ENCODE measurements around the gene OSGIN1. TPM values are rescaled to one million over a fixed set of nuclear protein-coding genes. Genes with fewer than 3 reads are reported as not detected.

OSGIN1 gene
- total RNA-seq, 2 donors from 2014 or later, result 4.4 to 9.4 TPM

DNA sequence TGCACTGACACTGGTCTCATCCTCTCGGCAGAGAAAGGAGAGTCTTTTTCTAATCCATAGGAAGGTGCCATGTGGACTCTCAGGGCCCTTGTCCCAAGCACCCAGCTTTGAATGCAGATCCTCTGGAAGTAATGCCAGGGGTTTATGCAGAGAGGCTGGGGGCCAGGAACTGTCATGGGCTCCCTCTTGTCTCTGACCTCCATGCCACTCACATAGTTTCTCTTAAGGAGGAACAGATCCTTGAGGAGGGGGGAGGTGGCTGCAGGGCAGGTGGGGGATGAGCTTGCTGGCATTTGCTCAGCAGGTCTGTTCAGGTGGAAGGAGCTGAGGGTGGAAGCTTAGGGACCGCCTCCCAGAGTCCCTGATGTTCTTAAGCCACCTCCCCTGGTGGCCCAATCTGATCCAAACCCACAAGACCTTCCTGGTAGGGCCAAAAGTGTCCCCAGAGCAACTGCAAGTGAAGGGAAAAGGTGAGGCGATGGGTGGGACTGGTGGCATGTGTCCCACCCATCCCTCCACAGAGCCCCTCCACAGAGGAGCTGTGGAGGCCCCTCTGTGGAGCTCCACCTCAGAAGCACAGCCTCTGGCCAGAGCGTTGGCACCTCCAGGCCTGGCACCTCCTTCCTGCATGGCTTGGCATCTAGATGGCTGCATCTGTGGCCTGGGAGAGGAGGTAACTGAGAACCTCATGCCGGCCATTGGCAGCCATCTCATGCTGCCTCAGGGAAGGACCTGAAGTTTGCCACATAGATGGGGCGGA lies 24.2 kb downstream of the OSGIN1 start:
- DNase-seq (ENCODE audit: low spot score), result no peak
- H3K36me3 ChIP-seq, result no peaks in the 10 kb centered on the region
- no peak overlapping the region for H3K27ac ChIP-seq
- intact Hi-C loops (cut with DNase I), result no loop called here
- TF ChIP-seq, protein P1, sequence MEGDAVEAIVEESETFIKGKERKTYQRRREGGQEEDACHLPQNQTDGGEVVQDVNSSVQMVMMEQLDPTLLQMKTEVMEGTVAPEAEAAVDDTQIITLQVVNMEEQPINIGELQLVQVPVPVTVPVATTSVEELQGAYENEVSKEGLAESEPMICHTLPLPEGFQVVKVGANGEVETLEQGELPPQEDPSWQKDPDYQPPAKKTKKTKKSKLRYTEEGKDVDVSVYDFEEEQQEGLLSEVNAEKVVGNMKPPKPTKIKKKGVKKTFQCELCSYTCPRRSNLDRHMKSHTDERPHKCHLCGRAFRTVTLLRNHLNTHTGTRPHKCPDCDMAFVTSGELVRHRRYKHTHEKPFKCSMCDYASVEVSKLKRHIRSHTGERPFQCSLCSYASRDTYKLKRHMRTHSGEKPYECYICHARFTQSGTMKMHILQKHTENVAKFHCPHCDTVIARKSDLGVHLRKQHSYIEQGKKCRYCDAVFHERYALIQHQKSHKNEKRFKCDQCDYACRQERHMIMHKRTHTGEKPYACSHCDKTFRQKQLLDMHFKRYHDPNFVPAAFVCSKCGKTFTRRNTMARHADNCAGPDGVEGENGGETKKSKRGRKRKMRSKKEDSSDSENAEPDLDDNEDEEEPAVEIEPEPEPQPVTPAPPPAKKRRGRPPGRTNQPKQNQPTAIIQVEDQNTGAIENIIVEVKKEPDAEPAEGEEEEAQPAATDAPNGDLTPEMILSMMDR (IDR thresholded peaks at IDR 0.05), result no peak
- no peak for TF ChIP-seq POLR2AphosphoS5 (IDR thresholded peaks at IDR 0.05)
- no peak for TF ChIP-seq POLR2A (IDR thresholded peaks at IDR 0.05)
- H3K9me3 ChIP-seq, result no peaks in the 10 kb centered on the region
- H3K27me3 ChIP-seq (replicated peaks; ENCODE audit: insufficient read depth), result no peaks in the 10 kb centered on the region
- WGBS, result 96% methylated on average over 4 of the region's 6 CpGs
- no peak overlapping the region for H3K4me3 ChIP-seq
- H3K4me1 ChIP-seq (replicated peaks), result no peaks in the 10 kb centered on the region

DNA sequence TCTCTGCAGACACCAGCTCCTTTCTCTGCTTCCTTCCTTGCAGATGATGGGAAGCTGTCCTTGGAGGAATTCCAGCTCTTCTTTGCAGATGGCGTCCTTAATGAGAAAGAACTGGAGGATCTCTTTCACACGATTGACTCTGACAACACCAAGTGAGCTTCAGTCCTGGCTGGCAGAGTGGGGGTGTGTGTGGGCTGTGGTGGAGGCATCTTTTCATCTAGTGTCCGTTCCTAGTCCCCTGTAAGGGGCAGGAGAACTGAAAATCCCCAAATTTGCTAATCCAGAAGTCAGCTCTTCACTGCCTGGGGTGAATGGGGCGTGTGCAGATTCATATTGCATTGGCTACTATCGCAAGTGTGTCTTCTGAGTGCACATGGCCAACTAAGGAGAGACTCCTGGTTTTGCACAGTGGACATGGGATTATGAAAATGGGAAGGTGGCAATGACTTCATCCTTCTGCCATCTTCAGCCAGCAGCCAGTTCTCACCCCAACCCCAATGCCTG lies 25.4 kb downstream of the OSGIN1 start:
- no peaks in the 10 kb centered on the region for H3K4me1 ChIP-seq (replicated peaks)
- DNase-seq (ENCODE audit: low spot score), result no peak
- no peak overlapping the region for H3K27ac ChIP-seq
- 84% methylated on average over 5 of the region's 5 CpGs for WGBS
- intact Hi-C loops (cut with DNase I), result no loop called here
- H3K36me3 ChIP-seq, result no peaks in the 10 kb centered on the region
- TF ChIP-seq, protein P1 (IDR thresholded peaks at IDR 0.05), result no peak
- no peak for TF ChIP-seq POLR2AphosphoS5 (IDR thresholded peaks at IDR 0.05)
- TF ChIP-seq POLR2A (IDR thresholded peaks at IDR 0.05), result no peak
- H3K9me3 ChIP-seq, result no peaks in the 10 kb centered on the region
- no peak overlapping the region for H3K4me3 ChIP-seq
- no peaks in the 10 kb centered on the region for H3K27me3 ChIP-seq (replicated peaks; ENCODE audit: insufficient read depth)

DNA sequence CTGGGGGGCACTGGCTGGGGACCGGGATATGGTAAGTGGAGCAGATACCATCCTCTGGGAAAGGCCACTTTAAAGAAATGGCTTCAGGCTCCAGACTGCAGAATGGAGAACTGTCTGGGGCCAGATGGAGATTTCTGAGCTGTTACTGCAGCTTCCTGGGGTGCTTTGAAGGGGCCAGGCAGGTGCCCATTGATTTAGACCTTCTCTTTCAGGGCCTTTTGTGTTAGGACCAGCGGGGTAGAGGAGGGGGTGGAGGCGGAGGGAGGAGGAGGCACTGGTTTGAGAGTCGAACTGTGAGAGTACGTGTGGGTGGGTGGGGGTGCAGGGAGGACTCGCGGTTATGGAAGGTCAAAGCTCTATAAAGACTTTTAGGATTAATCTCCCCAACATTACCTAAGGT lies 26.4 kb downstream of the OSGIN1 start:
- TF ChIP-seq POLR2AphosphoS5 (IDR thresholded peaks at IDR 0.05) (no peak), POLR2A (IDR thresholded peaks at IDR 0.05) (no peak)
- TF ChIP-seq, protein P1 (IDR thresholded peaks at IDR 0.05), result no peak
- Histone ChIP-seq H3K36me3 (no peaks in the 10 kb centered on the region), H3K27ac (no peak overlapping the region), H3K4me3 (no peak overlapping the region), H3K9me3 (no peaks in the 10 kb centered on the region), H3K4me1 (replicated peaks) (no peaks in the 10 kb centered on the region), H3K27me3 (replicated peaks; ENCODE audit: insufficient read depth) (no peaks in the 10 kb centered on the region)
- DNase-seq (ENCODE audit: low spot score), result no peak
- 90% methylated on average over 7 of the region's 7 CpGs for WGBS
- intact Hi-C loops (cut with DNase I), result no loop called here

DNA sequence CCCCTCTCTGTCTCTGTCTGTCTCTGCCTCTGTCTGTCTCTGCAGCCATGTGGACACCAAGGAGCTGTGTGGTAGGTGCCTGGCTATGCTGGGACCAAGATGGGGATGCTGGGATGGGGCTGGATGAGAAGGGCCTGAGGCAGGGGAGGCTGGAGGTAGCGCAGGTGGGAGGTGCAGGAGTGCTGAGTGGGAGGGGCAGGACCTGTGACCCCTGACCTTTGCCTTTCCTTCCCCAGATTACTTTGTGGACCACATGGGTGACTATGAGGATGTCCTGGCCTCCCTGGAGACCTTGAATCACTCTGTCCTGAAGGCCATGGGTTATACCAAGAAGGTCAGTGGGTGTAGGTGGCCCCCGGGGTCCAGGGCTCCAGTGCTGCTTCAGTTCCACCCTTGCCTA lies 27.8 kb downstream of the OSGIN1 start:
- WGBS, result 94% methylated on average over 2 of the region's 2 CpGs
- no peaks in the 10 kb centered on the region for H3K9me3 ChIP-seq
- H3K36me3 ChIP-seq, result no peaks in the 10 kb centered on the region
- TF ChIP-seq POLR2AphosphoS5 (IDR thresholded peaks at IDR 0.05) (no peak), POLR2A (IDR thresholded peaks at IDR 0.05) (no peak)
- TF ChIP-seq, protein P1 (IDR thresholded peaks at IDR 0.05), result no peak
- DNase-seq (ENCODE audit: low spot score), result no peak
- intact Hi-C loops (cut with DNase I), result no loop called here
- no peaks in the 10 kb centered on the region for H3K27me3 ChIP-seq (replicated peaks; ENCODE audit: insufficient read depth)
- H3K4me1 ChIP-seq (replicated peaks), result no peaks in the 10 kb centered on the region
- no peak overlapping the region for H3K4me3 ChIP-seq
- no peak overlapping the region for H3K27ac ChIP-seq

DNA sequence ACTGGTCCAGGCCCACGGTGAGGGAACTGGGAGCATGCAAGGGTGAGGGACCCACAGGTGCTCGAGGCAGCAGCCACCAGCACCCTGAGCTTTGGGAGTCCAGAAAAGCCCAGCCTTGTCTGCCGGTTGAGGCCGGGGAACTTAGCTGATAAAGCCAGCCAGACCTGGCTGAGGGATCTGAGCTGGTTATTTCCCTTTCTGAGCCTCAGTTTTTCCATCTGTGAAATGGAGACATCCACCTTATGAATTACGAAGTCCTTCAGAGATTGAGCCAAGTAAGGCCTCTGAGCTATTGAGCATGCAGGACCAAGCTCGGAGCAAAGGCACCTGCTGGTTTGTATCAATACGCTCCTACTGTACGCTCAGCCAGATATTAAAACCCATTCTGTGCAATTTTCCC lies 28.8 kb downstream of the OSGIN1 start:
- Histone ChIP-seq H3K27ac (no peak overlapping the region), H3K4me1 (replicated peaks) (no peaks in the 10 kb centered on the region), H3K27me3 (replicated peaks; ENCODE audit: insufficient read depth) (no peaks in the 10 kb centered on the region), H3K36me3 (no peaks in the 10 kb centered on the region), H3K9me3 (no peaks in the 10 kb centered on the region), H3K4me3 (no peak overlapping the region)
- DNase-seq (ENCODE audit: low spot score), result no peak
- WGBS, result 97% methylated on average over 8 of the region's 8 CpGs
- TF ChIP-seq, protein P1 (IDR thresholded peaks at IDR 0.05), result no peak
- TF ChIP-seq POLR2AphosphoS5 (IDR thresholded peaks at IDR 0.05), result no peak
- no peak for TF ChIP-seq POLR2A (IDR thresholded peaks at IDR 0.05)
- intact Hi-C loops (cut with DNase I), result no loop called here

Data from prostate gland (tissue), 2 donors.